ENCODE measurements around the gene SLC25A43. TPM values are rescaled to one million over a fixed set of nuclear protein-coding genes. Genes with fewer than 3 reads are reported as not detected.

SLC25A43 gene
- total and polyA plus RNA-seq, 2 of the 8 experiments (the other 6 are each of a cell fraction or from before 2014, with no cell fraction given), result 3.1 to 5.8 TPM

GRCh38 chrX:119427024-119427794 is 28.1 kb downstream of the SLC25A43 start (continued):
- TF ChIP-seq HDAC2 (IDR thresholded peaks at IDR 0.05; ENCODE audit: borderline replicate concordance in 1 of 2, low read depth in 2 of 2, low read length in 2 of 2), result no peak
- TF ChIP-seq CTCF (IDR thresholded peaks at IDR 0.05; ENCODE audit: control extremely low read depth in 1 of 3, insufficient read depth in 1 of 3, low read depth in 1 of 3, low read length in 3 of 3), result no peak
- no peak for TF ChIP-seq KDM5A (IDR thresholded peaks at IDR 0.05; ENCODE audit: low read length)
- no peak for TF ChIP-seq SIX5 (IDR thresholded peaks at IDR 0.05; ENCODE audit: low read depth, low read length)
- TF ChIP-seq CBX5 (IDR thresholded peaks at IDR 0.05; ENCODE audit: low read depth, low read length), result no peak
- no peak for TF ChIP-seq YY1 (IDR thresholded peaks at IDR 0.05; ENCODE audit: low read depth, low read length)
